Ecto neural progenitor cell (in vitro differentiated cells): Measurements from ENCODE around the gene SLFNL1.
A peak's percentile ranks its signal among the peaks of the same experiment; 100 is the strongest.

Experiments
- DNase-seq: peaks from one replicate; pipeline ENCODE4 v3.0.0-alpha.2; 2018; ENCODE audit warnings: low spot score

The SLFNL1 gene

GRCh38 chr1:41020109-41020576, 1.4 kb downstream of the SLFNL1 start:
- no peak for DNase-seq

DNA sequence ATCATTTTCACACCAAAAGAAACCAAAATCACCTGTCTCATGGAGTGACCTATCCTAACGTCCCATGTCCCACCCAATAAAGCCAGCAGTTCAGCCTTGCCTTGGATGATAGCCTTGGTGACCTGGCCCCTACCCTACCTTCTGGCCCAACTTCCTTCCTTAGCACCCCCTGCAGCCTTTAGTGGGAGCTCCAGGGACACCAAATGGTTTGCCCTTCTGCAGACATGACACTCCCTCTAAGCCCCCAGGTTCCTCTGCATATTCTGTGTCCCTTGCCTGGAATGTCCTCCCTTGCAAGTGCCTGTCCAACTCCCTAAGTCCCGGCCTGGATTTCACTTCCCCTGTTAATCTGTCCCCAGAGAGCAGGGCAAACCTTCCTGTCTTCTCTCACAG, 2.2 kb downstream of the SLFNL1 start:
- DNase-seq: no peak

DNA sequence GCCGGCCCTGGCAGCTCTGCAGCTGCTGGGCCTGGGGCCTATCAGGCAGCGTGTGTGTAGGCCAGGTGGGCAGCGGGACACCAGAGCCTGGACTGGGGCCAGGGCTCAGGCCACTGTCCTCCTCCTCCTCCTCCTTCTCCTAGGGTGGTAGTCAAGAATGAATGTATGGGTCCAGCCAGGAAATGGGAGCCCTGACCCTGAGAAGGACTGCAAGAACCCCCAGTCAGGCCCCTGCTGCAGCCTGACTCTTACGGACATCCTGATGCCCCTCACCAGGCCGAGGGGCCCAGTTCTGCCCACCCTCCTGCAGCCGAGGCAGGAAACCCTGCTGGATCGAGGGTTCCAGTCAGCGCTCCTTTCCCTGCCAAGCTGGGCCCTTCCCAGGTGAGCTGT, 3.5 kb downstream of the SLFNL1 start:
- no peak for DNase-seq

DNA sequence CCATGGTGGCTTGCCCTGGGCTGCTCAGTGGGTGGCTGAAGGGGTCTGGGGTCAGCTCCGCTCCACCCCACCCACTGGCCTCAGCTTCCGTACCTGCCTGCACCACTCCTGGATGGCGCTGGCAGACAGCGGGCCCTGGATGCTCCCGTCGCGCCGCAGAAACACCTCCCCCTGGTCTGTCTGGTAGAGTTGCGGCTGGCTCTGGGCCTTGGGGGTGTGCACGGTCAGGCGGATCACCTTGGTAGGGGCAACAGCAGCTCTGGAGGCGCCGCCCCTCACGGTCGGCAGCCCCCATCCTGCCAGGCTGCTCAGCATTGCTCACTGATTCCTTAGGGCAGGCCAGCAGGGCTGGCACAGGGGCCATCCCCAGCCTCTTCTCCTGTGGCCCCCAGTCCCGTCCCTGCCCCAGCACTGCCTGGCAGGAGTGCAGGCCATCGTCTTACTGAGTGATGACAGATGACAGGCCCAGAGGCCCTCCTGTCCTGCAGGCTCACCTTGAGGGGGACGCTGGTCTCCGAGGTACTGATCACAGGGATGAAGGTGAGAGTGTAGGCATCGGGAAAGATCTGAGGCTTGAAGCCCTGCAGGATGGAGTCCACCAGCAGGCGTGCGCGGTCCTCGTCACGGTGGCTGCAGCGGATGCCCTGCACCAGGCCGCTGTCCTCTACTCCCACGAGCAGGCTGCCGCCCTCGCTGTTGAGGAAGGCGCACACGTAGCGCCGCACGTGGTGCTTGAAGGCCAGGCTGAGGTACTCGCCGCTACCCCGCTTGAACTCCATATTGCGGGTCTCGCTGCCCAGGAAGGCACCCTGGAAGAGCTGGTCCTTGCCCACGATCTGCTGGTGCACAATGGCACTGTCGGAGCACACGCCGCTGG, 4.1 kb downstream of the SLFNL1 start:
- DNase-seq: no peak

GRCh38 chr1:41015897-41016470, 5.5 kb downstream of the SLFNL1 start:
- DNase-seq: no peak

DNA sequence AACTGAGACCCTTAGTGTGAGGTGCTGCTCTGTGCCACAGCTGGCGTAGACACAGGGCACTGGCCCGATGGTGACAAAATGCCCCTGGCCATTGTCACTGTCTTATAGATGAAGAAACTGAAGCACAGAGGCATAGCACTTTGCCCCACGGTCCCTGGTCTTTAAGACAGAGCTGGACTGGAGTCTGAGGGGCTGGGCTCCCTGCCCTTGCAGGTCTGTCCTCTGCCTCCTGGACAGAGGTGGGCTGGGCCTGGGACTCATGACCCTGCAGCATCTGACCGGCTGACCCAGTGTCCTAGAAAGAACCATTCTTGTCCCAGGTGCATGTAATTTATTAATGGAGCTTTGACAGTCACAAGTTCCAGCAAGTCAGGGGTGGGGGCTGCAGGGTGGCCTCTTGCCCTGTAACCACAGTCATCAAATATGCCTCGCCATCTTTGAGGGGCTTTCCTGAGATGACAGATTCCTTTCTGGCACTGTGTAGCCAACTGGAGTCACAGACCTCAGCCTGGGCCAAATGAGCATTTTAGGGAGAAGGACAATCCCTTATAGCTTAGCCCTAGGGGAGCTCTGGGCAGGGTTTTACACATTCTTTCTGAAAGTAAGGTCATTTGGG, 6.1 kb downstream of the SLFNL1 start:
- no peak for DNase-seq

GRCh38 chr1:41014871-41015270, 6.7 kb downstream of the SLFNL1 start:
- no peak for DNase-seq

GRCh38 chr1:41013796-41014195, 7.7 kb downstream of the SLFNL1 start:
- no peak for DNase-seq

- DNase-seq: no peak
These were observed 8.5 kb downstream of the SLFNL1 start for GRCh38 chr1:41013024-41013423.

- no peak for DNase-seq
These were observed 11.2 kb downstream of the SLFNL1 start for GRCh38 chr1:41010345-41010744.

DNA sequence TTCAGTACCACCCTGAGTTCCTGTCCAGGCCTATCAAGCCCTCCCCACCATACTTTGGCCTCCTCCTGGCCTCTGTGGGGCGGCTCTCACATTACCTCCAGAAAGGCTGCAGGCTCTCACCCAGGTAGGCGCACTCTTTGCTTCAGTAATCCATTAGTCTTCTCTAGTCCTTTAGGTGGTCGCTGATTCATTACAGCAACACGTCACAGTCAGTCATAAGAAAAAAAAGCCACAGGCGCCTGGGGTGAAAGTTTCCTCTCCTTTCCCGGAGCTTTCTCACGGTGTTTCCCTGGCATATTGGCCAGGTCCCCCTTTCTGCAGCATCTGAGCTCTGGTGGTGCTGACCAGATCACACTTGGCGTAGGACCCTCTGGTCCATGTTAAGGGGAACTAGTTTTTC, 12.1 kb downstream of the SLFNL1 start:
- no peak for DNase-seq

GRCh38 chr1:41006942-41007865, 14.3 kb downstream of the SLFNL1 start:
- DNase-seq: peak; percentile 27

DNA sequence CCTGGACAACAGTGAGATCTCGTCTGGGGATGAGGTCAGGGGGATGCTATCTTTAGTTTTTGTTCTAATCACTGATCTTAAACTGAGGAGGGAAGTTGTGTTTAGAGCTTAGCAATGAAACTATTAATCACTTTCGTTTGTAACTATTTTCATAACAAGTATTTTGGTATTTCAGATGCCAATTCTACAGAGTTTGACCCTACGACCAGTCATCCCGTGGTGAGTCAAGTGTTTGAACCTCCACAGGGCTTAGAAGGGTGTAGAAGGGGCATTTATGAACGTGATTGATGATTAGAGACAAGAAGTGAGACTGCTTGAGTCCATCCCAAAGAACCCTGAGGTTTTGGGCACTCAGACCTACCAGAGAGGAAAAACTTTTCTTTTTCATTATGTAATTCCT, 15.6 kb downstream of the SLFNL1 start:
- DNase-seq: no peak

- peak; percentile 49 for DNase-seq
These were observed 17.8 kb downstream of the SLFNL1 start for GRCh38 chr1:41003640-41004220.

- DNase-seq: no peak
These were observed 18.3 kb downstream of the SLFNL1 start for GRCh38 chr1:41003127-41003639.

- DNase-seq: no peak
These were observed 22.9 kb downstream of the SLFNL1 start for GRCh38 chr1:40998668-40999067.

GRCh38 chr1:40997096-40997495, 24.4 kb downstream of the SLFNL1 start:
- no peak for DNase-seq

DNA sequence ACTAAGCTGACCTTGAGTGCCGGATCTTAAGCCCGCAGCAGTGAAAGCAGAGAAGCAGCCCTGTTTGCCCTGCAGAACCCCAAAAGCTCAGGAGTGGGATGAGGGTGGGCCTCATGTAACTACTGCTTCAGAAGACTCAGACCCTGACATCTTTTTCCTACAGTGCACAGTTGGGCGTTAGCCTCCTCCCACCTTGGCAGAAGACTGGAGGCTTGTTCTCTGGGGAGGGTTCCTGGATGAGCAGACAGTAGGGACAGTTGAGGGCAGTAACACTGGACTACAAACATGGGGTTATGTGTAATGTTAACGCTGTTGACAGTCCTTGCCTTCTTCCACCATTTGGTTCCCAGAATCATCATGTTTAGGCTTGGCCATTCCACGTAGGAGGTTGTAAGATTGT, 32.5 kb downstream of the SLFNL1 start:
- no peak for DNase-seq

DNA sequence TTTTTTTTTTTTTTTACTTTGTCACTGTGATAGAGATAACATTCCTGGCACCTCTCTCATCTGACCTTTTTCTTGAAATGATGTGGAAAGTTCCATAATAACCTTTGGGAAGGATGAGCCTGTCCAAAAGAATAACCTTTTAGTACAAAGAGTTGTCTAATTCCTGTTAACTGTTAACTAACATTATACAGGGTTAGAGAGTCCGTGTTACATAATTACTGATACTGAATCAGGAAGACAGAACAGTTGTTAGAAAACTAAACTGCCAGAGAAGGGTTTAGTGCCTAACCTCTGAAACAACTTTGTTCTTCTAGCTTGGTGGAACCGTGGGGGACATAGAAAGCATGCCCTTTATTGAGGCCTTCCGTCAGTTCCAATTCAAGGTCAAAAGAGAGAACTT, 33.2 kb downstream of the SLFNL1 start:
- DNase-seq: no peak

DNA sequence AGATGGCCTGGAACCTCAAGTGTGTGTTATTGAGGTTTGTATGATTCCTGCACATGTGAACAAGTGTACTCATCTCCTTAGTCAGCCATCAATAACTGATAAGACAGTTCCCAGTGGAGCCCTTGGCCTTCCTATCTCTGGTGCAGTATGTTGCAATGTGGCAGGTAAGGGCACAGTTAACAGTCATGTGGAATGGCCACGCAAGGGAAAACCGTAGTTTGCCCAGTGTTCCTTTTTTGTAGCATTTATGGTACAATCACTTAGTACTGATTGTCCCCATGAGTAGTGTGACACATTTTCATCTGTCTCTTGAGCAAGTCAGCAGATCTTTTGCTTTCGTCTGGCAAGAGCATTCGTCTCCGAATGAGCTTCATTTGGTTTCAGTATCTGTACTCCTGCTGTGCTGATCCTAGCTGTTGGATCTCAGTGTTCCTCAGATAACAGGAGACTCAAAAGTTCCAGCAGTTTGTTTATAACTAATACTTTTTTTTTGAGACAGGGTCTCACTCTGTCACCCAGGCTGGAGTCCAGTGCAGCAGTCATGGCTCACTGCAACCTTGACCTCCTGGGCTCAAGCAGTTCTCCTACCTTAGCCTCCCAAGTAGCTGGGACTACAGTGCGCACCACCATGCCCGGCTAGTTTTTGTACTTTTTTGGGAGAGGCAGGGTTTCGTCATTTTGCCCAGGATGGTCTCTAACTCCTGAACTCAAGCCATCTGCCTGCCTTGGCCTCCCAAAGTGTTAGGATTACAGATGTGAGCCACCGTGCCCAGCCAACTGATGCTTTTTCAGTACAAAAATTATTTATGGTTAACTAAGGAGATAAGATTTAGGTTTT, 33.9 kb downstream of the SLFNL1 start:
- DNase-seq: no peak

- no peak for DNase-seq
These were observed 34.6 kb downstream of the SLFNL1 start for GRCh38 chr1:40986956-40987355.
